UCSD-AML1 (cell line): ENCODE data around the gene ITM2C.

Source experiments
- DNase-seq: peaks from one replicate; lab custom pipeline; 2025; ENCODE audit not compliant: unreplicated experiment; lab: John Stamatoyannopoulos, UW

Gene ITM2C

GRCh38 chr2:230924470-230925341, 60.0 kb downstream of the ITM2C start, which contains the start of gene GPR55:
Gene GPR55 (minus strand): TSS chr2:230925242. CDS start chr2:230910962, 14,280 bp downstream.
- DNase-seq: no peak

DNA sequence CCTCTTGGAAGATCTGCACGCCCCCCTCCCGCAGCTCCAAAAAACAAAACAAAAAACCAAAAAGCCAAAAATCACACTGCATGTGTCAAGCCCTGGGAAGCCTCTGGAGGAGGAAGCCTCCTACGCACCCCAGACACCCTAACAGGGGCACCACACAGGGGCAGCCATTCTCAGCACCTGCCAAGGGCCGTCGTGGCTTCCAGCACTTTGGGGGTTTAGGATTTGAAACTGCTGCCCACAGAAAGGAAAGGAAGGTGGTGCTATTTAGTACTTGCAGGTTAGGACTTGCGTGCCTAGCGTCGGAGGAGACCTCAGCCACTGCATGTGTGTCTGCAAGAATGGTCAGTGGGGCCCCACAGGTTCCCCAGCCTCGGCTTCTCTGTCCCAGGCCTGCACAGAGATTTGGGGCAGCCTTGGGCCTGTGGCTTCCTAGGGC, 60.7 kb downstream of the ITM2C start:
- DNase-seq: no peak

GRCh38 chr2:230925879-230926765, 61.4 kb downstream of the ITM2C start:
- DNase-seq: no peak

DNA sequence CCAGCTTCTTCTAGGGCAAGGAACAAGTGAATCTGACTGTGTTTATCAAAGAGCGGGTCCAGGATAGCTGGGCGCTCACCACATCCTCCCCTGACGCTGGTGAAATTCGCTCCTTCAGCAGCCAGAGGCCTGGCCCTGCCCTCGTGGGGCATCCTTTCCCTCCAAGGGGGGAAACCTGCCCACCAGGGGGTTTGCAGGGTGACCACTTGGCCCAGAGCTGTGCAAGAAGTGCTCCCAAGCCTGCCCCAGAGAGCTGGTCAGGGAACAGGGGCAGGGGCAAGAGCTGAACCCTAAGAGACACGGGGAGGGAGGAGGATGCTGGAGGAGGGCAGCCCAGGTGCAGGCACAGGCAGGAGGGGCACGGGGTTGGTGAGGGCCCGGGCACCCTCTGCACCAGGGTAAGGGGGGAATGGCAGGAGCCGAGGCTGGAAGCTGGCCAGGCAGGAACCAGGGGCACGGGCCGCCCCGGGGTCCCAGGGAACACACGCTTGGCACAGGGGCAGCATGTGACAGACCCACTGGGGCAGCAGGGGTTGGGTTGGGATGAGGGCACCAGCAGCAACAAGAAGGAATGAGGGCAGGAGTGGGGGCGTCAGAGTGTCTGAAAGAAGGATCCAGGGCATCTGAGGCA, 63.1 kb downstream of the ITM2C start:
- no peak for DNase-seq
